A549 treated with RU486 at 1 μM for 4 hours (cell line): ENCODE results near the gene RAB1A. TPM values are rescaled to one million over a fixed set of nuclear protein-coding genes. Genes with fewer than 3 reads are reported as not detected.

Source experiments
- total RNA-seq: library from RNA; stranded (reverse); fragments of 200-300 nt; extraction: Qiagen RNA extraction; gene quantifications from 5 replicates; pipeline ENCODE4 v1.2.3, GENCODE V29; 2022; ENCODE audit warnings: low read depth

RAB1A gene
- total RNA-seq = 156 to 263 TPM (median 243 TPM) in 5 replicates

DNA sequence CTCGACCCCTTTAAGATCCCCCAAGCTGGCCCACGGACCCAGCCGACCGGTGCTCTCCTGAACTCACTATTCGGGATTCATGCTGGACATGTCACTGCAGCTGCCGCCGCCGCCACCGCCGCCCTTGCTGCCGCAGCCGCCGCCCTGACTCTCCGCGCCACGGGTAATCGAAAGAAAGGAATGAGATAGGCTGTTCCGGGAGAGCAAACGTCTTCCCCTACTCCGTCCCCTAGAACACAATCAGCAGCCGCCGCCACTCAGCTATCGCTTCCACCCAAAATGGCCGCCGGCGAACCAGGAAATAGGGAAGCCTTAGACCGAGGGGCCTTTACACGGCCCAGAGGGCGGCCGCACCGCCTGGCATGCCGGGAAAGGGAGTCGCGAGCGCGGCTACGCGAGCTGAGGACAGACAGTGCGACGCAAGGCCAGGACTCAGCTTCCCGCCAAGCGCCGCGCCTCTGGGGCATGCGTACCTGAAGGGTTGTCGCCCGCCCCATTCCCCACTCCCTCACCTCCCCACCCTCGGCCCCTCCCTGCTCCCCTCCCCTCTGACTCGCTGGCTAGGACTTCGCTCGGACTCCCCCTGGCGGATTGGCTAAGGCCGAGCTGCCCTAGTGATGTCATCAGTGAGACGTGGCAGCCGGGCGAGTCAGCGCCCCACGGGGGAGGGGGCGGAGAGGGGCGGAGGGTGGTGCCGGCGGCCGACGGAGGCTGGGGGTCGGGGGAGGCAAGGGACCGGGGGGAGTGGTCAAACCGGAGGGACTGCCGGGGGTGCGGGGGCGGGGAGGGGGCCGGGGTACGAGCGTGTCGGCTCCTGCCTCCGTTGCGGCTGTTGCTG lies at the start of gene RAB1A:
Gene RAB1A, minus strand, starts transcription at position 281 of the 838 bp plus-strand sequence. Its CDS starts 191 bp downstream, at position 90.

DNA sequence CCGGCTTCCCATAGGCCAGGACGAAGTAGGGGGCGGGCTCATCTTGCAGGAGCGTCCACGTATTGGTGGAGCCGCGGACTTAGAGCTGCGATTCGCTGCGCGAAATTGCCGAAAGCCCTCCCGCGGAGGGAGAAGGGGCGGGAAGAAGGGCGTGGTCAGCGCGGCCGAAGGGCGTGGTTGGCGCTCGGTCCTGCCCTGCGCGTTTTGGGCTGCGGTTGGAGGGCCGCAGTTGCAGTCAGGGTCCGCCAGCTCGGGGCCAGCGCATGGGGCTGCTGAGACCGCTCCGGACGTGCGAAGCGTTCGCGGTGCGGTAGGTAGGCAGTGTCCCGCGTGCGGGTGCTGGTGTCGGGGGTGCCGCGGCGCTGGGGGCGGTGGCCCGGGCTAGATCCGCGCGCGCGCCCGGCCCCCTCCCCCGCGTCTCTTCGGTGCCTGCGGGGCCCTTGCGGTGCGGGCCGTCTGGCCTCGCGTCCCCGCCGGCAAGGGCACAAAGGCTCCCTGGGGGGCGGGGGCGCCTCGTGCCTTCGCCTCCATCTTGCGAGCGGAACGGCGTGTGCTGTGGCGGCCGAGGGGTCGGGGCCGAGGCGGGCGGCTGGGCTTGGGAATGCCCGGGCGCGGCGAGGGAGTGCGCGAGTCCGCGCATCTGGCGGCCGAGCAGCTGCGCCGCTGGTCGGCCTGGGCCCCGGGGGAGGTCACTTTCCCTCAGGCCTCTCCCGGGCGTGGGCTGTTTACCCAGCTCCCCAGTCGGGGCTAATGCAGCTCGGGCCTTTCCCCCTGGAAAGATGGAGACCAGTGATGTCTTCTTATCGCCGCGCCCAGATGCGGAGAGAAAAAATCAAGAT lies 73.5 kb downstream of the RAB1A start, which contains the start of gene CEP68:
Gene CEP68, plus strand, starts transcription at position 202 of the 839 bp plus-strand sequence. CDS start 13,029 bp downstream, outside the sequence.

Other genes starting within 250 kb of the RAB1A start
- gene SLC1A4, start 140.7 kb downstream of the RAB1A start, total RNA-seq = 10.4 to 12.9 TPM (median 11.2 TPM) in 5 replicates
- 10.0 to 11.7 TPM (median 10.9 TPM) in 5 replicates for gene CEP68, start 73.7 kb downstream of the RAB1A start, total RNA-seq
- gene ACTR2, start 97.7 kb upstream of the RAB1A start, total RNA-seq = 115 to 178 TPM (median 169 TPM) in 5 replicates